ENCODE results near the gene THEM5.
"Not testable (repeated sequence)": the region's sequence is repeated elsewhere in the genome, so short reads cannot be mapped to it uniquely, and the experiment has no call there.

The THEM5 gene

DNA sequence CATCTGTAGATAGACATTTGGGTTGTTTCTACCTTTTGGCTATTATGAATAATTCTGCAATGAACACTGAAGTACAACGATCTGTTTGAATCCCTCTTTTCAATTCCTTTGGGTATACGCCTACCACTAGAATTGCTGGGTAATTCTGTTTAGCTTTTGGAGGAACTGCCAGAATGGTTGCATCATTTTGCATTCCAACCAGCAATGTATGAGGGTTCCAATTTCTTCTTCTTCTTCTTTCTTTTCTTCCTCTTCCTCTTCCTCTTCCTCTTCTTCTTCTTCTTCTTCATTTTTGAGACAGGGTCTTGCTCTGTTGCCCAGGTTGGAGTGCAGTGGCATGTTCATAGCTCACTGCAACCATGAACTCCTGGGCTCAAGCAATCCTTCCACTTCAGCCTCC lies 13.8 kb upstream of the THEM5 start:
- ATAC-seq = no peak

DNA sequence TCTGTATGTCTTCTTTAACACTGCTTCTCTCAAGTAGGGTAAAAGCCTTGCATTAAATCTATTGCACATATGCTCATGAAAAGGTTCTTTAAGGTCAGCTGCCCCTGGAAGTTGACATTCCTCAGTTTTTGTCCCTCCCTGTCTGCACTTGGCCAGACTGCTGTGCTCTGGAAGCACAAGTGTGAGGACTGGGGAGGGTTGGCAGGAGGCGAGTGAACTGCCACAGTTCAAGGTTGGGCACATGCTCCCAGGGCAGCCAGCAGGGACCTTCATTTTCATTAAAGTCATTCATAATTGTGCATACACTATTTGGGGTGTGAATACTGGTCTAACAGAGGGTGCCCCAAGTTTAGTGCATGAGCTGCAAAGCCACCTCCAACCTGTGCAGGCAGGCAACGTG lies 10.9 kb upstream of the THEM5 start:
- ATAC-seq = no peak

DNA sequence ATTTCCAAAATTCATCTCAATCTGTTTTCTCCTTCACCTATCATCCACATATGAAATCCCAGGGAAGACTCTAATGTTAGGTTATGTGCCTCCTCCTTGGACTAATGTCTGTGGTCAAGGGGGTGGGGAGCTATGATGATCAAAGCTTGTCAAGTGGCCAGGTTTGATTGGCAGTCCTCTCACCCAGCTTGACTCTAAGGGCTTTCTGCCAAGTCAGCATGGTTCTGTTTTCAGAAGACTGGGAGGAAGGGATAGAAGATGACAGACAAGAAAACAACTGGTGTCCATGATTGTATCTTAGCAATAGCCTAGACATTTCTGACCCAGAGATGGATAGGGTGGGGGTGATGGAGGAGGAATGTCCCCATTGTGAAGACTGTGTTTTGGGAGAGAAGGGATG lies 9.1 kb upstream of the THEM5 start:
- ATAC-seq = no peak

DNA sequence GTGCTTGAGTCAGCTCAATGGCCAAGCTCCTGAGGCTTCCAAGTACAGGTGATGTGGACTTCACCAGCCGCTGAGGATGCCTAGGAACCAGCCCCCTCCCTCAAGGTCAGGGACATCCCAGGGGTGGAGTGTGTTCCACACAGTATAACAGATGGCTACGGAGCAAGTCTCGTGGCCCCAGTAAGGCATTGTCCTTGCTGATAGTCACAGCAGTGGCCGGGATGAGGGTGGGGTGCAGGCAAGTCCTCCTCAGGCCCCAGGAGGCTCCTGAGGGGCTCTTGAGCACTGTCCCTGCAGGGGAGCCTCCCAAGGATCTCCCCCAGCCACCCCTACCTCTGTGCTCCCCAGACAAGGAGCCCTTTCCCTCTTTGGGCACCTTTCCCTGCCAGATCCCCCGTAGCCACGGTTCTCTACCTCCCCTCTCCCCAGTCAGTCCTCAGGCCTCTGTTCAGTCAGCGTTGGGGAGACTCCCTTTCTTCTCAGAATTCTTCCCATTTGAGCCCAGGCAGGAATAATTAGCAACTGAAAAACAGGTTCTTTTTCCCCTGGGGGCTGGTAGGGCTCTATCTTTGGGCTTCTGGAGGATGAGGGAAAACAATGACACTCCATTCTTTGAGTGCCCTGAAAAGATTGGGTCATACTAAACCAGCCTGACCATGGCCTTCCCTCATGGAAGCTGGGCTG lies 7.1 kb upstream of the THEM5 start:
- no peak for ATAC-seq

DNA sequence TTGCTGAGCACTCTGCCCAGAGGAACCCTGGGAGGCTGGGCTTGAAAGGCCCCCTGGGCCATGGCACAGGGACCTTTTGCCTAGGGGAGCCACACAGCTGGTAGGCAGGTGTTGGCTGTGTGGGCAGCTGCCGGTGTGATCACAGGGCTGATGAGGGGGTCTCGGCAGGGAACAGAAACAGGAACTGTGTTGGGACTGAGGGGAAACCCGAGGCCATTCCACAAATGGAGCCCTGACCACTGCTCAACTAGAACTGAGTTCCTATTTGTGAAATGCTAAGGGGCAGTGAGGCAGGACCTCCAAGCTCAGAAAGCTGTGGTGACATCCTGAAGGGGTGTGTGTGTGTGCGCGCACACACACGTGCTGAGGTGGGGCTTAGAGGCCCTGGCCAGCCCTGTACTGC lies 6.4 kb upstream of the THEM5 start:
- no peak for ATAC-seq

DNA sequence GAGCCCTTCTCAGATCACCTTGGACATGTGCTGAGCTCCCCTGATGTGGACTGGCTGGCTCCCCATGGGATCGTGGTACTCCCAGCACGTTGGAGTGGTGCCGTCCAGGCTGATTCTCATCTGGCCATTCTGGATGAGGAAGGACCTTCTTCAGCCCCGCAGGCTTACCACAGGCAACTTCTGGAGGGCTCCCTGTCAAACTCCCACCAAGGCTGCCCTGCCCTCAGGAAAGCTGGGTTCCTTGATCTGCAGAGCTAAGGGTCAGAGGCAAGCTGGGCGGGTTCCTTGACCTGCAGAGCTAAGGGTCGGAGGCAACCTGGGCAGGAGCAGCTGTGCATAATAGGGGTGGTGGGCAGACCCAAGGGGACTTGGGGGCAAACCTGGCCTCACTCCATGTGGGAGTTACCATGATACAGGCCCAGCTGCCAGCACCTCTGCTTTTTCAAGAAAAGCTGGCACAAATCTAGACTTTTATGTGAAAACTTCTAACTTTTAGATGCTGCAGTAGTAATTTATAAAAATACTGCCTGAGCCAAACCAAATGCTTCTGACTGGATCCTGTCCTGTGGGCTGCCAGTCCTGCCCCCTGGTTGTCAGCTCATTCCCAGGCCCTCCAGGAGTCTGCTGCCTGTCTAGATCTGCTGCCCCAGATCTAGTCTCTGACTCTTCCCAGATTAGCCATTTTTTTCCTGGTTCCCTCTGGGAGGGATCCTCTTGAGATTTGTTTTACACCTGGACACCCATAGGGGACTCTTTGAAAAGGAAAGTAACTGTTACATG lies 5.6 kb upstream of the THEM5 start:
- no peak for ATAC-seq

DNA sequence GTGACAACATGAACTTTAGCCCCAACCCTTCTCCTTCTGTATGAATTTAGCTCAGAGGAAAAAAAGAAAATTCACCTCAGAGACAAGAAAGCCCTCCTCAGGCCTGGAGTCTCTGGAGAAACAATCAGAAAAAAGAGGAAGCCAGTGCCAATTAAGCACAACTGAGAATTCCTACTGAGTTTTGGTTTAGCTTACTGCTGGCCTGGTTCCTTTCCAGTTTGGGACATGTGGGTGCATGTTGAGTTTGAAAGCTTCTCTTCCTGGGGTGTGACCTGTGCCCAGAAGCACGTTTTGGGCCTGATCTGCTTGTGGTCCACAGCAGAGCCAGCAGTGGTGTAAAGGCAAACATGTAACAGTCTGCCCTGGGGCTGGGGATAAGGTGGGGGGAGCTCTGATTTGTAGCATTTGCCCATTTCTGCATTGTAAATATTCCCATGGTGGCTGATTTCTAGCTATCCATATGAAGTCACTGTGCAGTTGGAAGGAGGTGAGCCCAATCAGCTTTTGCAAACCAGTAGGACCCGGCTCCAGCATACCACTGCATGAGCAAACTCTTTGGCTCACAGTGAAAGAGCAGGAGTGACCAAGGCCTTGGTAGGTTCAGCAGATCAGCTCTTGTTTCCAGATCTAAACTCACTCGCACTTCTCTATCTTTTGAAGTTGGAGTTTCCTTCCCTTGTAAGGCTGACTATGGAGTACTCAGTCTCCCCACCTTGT lies 4.7 kb upstream of the THEM5 start:
- ATAC-seq = no peak

DNA sequence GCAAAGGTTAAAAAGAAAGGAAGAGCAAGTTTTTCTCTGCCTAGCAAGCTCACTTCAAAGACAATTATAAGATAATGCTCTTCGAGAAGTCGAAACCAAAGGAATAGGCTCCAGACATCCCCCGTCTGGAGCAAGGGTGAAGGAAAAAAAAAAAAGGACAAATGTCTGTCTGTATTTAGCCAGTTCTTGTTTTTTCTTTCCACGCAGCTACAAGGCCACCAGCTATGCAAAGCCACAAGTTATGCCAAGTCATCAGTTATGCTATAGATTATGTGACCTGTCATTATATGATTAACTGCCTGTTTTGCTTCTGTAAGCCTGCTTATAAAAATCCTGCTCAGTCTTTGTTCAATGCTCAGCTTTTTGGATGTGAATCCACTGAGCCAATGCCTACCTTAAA lies 2.4 kb upstream of the THEM5 start:
- no peak for ATAC-seq

DNA sequence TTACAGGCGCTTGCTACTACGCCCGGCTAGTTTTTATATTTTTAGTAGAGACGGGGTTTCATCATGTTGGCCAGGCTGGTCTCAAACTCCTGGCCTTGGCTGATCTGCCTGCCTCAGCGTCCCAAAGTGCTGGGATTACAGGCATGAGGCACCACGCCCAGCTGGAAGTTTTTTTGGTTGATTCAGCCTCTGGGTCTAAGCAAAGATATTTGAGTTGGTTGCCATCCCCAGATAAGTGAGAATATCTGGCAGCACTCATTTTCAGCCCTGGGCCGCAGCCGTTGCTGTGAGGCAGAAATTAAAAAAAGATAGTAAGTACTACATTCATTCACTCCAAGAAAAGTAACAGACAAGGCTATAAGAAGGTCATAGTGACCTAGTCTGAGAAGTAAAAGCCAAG lies 2.0 kb upstream of the THEM5 start:
- ATAC-seq = not testable (repeated sequence)

DNA sequence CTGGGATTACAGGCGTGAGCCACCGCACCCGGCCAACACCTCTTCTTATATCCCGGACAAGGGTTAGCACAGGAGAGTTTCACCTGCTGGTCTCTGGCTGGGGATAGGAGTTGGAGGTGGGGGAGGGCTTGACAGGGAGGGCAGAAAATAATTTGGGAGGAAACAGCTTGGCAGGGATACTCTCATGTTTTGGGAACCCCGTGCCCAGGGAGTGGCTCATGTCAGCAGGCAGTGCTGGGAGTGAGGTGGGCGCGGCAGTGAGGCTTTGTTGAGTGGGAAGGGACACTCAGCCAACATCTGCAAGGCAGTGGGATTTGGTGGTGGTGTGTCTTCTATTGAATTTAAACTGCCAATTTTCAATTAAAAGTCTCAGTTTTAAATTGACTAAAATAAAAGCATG lies 1.1 kb upstream of the THEM5 start:
- ATAC-seq = no peak

DNA sequence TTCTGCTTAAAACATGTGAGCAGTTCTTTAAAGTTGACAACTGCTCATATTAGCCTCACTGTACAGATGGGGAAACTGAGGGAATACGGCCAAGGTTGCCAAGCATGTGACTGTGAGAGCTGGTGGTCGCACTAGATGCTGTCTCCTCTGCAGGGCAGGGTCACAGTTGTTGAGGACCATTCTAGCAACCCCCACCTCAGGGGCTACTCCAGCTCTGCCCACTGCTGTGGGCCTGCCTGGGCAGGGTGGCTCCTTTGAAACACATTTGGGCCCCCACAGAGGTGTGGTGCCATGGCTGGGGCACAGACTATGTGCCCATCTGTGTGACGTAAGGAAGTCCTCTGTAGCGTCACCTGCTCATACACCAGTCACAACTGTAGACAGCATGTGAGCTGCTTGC lies 779 bp downstream of the THEM5 start:
- ATAC-seq = no peak

DNA sequence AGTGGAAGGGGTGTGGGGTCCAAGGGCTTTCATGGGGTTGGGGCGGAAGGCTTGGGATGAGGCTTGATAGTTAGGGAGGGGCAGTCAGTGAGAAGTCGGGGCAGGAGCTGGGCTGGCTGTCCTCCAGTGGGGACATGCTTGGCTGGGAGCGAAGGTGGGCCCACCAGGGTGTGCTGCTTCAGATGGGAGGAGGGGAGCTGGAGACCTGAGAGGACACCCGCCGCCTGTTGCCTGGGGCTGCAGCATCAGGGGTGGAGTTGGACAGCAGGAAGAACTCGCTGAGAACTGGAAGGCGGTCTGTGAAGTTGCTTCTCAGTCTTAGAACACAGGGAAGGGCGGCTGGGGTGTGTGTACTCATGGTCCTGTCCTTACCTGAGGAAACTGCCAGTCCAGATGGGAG lies 1.6 kb downstream of the THEM5 start:
- no peak for ATAC-seq

DNA sequence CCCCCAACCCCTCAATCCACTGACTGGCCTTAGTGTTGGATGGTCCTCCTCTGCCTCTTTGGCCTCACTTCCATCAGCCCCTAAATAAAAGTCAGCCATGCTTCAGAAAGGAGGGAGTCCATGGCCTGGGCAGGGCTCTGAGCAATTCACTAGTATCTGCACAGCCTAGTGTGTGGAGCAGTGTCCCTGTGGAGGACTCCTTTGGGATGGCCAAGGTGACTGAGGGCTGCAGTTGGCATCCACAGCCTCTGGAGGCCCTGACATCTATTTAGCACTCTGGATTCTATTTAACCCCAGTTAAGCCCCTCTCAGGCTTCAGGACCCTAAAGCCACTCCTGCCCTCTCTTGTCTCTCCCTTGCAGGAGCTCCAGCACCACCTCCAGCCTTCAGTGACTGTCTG lies 3.6 kb downstream of the THEM5 start:
- no peak for ATAC-seq

DNA sequence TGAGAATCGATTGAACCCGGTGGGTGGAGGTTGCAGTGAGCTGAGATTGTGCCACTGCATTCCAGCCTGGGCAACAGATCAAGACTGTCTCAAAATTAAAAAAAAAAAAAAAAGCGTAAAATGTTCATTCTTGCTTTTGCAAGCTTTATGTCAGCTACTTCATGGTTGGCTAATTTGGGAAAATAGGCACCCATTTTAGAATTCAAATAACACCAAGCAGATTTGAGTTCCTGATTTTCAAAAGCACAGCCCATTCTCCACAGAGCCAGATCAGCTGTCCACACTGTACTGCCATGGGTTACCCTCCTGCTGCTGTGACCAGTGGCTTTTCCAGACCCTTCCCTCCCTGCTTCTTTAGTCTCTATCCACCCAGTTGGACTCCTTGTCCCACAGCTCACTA lies 4.4 kb downstream of the THEM5 start:
- no peak for ATAC-seq

DNA sequence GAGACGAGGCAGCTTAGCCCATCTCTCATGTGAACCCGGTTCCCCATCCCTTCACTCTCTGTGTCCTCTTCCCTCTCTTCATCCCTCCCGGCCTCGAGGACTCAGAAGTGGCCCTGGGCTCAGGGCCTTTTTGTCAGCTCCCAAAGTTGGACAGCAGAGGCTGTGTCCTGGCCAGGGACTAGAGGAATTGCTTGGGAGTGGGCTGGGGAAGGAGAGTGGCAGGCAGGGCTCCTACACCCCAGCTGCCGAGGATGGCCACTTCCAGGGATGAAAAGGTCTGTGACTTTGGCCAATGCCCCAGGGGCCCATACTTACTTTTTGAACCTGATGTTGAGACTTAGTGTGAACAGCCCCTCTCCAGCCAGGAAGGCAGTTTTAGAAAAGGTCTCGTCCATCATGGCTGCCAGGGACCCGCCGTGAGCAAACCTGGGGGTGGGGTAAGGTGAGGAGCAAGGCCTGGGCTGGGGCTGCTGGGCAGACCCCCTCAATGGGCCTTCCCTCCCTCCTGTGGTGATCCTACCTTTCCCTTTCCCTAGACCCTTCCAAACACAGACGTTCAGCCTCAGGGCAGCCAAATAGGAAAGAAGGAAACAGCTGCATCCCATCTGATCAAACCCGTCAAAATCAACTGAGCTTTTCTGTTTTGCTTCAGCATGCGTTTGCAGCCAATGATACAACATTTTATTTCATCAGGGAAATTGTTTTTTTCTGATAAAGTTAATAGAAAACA lies 5.5 kb downstream of the THEM5 start:
- no peak for ATAC-seq

DNA sequence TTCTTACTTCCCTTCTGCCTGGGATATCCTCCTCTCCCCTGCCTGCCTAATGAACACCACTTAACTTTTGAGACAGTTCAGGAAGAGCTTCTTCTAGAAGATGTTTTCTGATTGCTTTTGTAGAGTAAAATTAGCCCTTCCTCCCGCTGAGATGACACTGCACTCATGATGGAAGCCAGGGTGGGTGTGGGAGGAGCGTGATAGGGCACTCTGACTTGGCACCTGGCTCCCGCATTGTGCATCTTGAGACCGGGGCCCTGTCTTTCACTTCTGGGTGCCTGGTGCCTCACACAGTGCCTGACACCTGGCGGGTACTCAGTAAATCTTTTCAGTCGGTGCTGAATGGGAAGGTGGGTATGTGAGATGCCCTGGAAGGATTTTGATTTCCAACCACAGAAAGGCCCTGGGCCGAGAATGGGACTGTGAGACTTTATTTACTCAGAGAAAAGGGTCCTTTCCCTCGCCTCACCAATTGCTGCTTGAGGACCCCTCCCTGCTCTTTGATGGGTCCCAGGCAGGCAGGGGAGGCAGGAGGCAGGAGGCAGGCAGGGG lies 6.8 kb downstream of the THEM5 start:
- peak; percentile 23 to 28 for ATAC-seq

DNA sequence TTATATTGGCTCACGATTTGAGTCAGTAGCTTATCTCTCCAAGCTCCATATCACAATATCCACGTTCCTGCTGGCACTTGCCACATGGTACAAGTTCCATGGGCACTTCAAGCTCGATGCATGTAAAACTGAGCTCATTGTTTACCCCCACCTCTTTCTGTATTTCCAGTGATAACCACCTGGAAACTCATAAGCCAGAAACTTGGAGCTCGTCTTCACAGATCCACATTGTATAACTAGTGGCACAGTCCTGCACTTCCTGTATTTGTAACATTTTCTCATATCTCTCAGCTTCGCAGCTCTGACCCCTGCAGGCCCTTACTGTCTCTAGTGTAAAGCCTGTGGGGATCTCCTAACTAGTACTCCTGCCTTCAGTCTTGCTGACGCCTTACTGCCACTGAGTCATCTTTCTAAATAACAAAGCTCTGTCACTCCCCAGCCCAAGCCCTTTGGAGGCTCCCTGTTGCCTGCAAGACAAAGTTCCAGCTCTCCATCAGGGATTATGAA lies 7.4 kb downstream of the THEM5 start:
- peak; percentile 59 to 75 for ATAC-seq

DNA sequence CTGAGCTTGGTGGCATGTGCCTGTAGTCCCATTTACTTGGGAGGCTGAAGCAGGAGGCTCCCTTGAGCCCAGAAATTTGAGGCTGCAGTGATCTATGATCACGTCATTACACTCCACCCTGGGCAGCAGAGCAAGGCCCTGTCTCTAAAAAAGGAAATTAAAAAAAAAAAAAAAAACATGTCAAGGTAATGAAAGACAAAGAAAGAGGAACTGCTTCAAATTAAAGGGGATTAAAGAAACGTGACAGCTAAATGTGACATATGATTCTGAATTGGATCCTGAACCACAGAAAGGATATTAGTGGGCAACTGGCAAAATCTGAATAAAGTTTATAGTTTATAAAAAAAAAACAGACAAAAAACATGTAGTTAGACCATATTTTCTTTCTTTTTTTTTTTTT lies 10.1 kb downstream of the THEM5 start:
- ATAC-seq = no peak

DNA sequence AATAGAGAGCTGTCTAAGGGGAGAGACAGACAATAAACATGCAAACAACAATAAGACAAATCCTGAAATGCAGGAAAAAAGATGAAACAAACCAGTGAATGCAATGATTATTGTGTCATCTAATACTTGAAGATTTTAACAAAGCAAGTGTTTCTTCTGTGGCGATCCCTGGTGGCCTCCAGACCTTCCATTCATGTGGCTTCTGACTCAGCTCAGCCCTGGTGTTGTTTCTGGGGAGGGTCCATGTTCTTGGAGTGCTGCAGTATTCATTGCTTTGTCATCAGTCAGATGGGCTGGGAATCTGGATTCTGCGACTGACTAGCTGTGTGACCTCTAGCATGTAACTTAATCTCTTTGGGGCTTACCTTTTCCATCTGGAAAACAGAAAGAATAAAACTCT lies 12.4 kb downstream of the THEM5 start:
- ATAC-seq = no peak

DNA sequence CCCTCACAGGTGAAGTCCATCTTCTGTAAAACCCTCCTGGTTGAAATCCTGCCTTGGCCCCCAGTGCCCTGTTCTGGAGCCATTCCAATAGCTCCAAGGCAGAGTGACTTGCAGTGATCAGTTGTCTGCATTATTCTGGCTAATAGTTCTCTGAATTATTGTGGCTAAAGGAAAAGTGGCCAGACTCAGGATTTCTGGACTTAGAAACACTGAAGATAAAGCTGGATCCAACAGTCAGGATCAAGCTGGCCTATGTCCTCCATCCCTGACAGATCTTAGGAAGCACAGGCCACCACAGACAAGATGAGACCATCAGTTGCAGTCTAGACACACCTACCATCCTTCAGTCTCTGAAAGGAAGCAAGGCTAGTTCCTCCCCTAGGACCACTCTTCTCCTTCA lies 13.1 kb downstream of the THEM5 start:
- no peak for ATAC-seq

DNA sequence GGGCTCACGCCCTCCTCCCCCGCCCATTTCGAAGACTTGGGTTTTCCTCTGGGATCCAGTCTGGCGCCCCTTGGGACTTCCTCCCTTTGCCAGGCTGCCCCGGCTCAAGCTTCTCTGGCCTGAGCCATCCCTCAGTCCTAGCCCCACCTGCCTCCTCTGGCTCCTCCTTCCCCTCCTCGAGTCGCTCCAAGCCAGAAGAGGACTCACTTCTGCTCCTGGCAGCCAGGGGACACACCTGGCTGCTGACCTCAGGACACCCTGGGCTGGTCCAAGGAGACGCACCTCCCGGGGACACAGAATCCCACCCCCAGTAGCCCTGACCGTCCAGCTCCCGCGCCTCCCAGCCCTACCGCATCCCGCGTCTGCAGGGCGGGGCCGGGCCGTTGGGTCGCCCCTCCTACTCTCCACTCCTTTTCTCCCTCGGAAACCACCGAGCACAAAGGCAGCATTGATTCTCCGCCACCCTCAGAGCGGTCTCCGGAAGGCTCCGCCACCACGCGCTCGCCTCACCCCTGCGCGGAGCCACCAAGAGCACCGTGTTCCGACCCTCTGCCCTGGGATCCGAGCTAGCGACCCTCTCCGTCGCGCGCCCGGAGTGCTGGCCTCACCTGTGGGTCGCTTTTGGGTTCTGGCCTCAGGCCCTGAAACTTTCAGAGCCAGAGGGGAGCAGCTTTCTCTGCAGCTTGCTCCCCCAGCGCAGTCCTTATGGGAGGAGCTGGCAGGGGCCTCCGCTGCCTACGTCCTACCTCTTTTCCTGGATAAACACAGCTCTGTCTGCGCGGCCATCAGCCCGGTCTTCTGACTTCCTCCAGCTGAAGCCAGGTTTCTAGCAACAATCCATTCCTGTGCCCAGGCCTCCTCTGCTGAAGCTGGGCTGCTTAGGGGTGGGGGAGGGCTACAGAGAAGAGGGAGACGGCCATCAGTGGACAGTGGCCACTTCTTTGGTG lies 13.8 kb downstream of the THEM5 start, which contains the start of gene C2CD4D:
C2CD4D (minus strand) TSS at position 364 of the 947 bp plus-strand sequence. CDS start 831 bp downstream, outside the sequence.
- peak; percentile 74 to 77 for ATAC-seq

DNA sequence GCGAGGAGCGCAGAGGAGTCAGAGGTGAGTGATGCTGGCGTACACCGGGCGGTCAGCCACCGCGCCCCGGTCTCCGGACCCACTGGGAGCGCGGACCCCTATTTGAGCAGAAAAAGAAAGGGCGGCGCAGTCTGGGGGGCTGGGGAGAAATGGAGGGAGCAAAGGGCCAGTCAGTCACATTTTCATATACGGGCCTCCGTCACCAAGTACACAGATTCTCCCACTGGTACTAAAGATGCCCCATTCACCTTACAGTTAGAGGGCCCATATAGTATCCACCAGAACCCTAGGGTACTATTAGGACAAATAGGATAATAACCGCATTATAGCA lies 14.5 kb downstream of the THEM5 start:
- ATAC-seq = no peak

All from activated CD4-positive, CD25-positive, alpha-beta regulatory T cell treated with anti-CD3 and anti-CD28 coated beads, Interleukin-2, amount 50 U/mL, for 24 hours (primary cell).